Measurements from ENCODE around the gene CACNA1C. TPM values are rescaled to one million over a fixed set of nuclear protein-coding genes. Genes with fewer than 3 reads are reported as not detected.

Gene CACNA1C
- total RNA-seq, 5 donors from 2014 or later (not counting 1 experiment from before 2014, with no cell fraction given), result 0.10 to 0.26 (median 0.16) TPM

- no peaks in the 10 kb centered on the region for H3K36me3 Mint-ChIP-seq
- CTCF ChIA-PET, result no interaction called here
- H3K27me3 Mint-ChIP-seq, result peaks cover 8 to 13% of the 10 kb centered on the region in 2 donors
- no peaks in the 10 kb centered on the region for H3K36me3 ChIP-seq (ENCODE audit: control insufficient read depth in 2 of 2, extremely low read depth in 1 of 2, insufficient read depth in 1 of 2, low read length in 1 of 2)
- H3K27ac Mint-ChIP-seq, result no peak overlapping the region
- H3K4me3 Mint-ChIP-seq, result no peak overlapping the region
- H3K27me3 ChIP-seq (replicated peaks in 1 of 2; ENCODE audit: control insufficient read depth in 2 of 2, extremely low read depth in 1 of 2, insufficient read depth in 2 of 2, low read length in 1 of 2), result peaks cover 0 to 34% of the 10 kb centered on the region in 2 experiments
- no peak overlapping the region for H3K4me3 ChIP-seq (ENCODE audit: control insufficient read depth in 1 of 2, extremely low read depth in 1 of 2, low read length in 1 of 2)
- DNase-seq (no peak), ATAC-seq (replicated peaks in 1 of 4) (no peak)
- no peaks in the 10 kb centered on the region for H3K9me3 Mint-ChIP-seq
- WGBS (ENCODE audit: insufficient coverage), result 85% methylated on average over 19 of the region's 19 CpGs
- no peak overlapping the region for H3K27ac ChIP-seq (ENCODE audit: low read length)
- H3K9me3 ChIP-seq, result no peaks in the 10 kb centered on the region
- POLR2A ChIA-PET, result no interaction called here
- H3K4me1 ChIP-seq (ENCODE audit: control insufficient read depth in 1 of 2, extremely low read depth in 1 of 2, insufficient read depth in 2 of 2, low read length in 2 of 2), result no peaks in the 10 kb centered on the region
- H3K4me1 Mint-ChIP-seq, result no peaks in the 10 kb centered on the region
Observed at GRCh38 chr12:2347844-2348481, 295.2 kb downstream of the CACNA1C start.

- CTCF ChIA-PET, result no interaction called here
- H3K27ac Mint-ChIP-seq, result no peak overlapping the region
- H3K9me3 Mint-ChIP-seq, result no peaks in the 10 kb centered on the region
- Histone ChIP-seq H3K27me3 (replicated peaks in 1 of 2; ENCODE audit: control insufficient read depth in 2 of 2, extremely low read depth in 1 of 2, insufficient read depth in 2 of 2, low read length in 1 of 2) (peaks cover 0 to 39% of the 10 kb centered on the region in 2 experiments), H3K9me3 (no peaks in the 10 kb centered on the region), H3K4me3 (ENCODE audit: control insufficient read depth in 1 of 2, extremely low read depth in 1 of 2, low read length in 1 of 2) (no peak overlapping the region), H3K4me1 (ENCODE audit: control insufficient read depth in 1 of 2, extremely low read depth in 1 of 2, insufficient read depth in 2 of 2, low read length in 2 of 2) (no peaks in the 10 kb centered on the region), H3K36me3 (ENCODE audit: control insufficient read depth in 2 of 2, extremely low read depth in 1 of 2, insufficient read depth in 1 of 2, low read length in 1 of 2) (no peaks in the 10 kb centered on the region), H3K27ac (ENCODE audit: low read length) (no peak overlapping the region)
- WGBS (ENCODE audit: insufficient coverage), result 93% methylated on average over 8 of the region's 11 CpGs
- H3K4me3 Mint-ChIP-seq, result no peak overlapping the region
- ATAC-seq (replicated peaks in 1 of 4), result no peak
- DNase-seq, result no peak
- peaks cover 11 to 18% of the 10 kb centered on the region in 2 donors for H3K27me3 Mint-ChIP-seq
- POLR2A ChIA-PET, result no interaction called here
- no peaks in the 10 kb centered on the region for H3K36me3 Mint-ChIP-seq
- no peaks in the 10 kb centered on the region for H3K4me1 Mint-ChIP-seq
Observed at GRCh38 chr12:2348482-2348852, 295.7 kb downstream of the CACNA1C start.

GRCh38 chr12:2351161-2351560 is 298.4 kb downstream of the CACNA1C start:
- no peaks in the 10 kb centered on the region for H3K4me1 ChIP-seq (ENCODE audit: control insufficient read depth in 1 of 2, extremely low read depth in 1 of 2, insufficient read depth in 2 of 2, low read length in 2 of 2)
- H3K9me3 Mint-ChIP-seq, result no peaks in the 10 kb centered on the region
- peaks cover 0 to 3% (median 0%) of the 10 kb centered on the region in 3 donors for H3K4me1 Mint-ChIP-seq
- H3K9me3 ChIP-seq, result no peaks in the 10 kb centered on the region
- WGBS (ENCODE audit: insufficient coverage), result 72% methylated on average over 7 of the region's 8 CpGs
- peaks cover 0 to 48% of the 10 kb centered on the region in 2 experiments for H3K27me3 ChIP-seq (replicated peaks in 1 of 2; ENCODE audit: control insufficient read depth in 2 of 2, extremely low read depth in 1 of 2, insufficient read depth in 2 of 2, low read length in 1 of 2)
- H3K27ac Mint-ChIP-seq, result no peak overlapping the region
- peaks cover 16 to 23% of the 10 kb centered on the region in 2 donors for H3K27me3 Mint-ChIP-seq
- H3K36me3 Mint-ChIP-seq, result no peaks in the 10 kb centered on the region
- no peak overlapping the region for H3K4me3 Mint-ChIP-seq
- no peak for DNase-seq
- ChIA-PET POLR2A (no interaction called here), CTCF (no interaction called here)
- ATAC-seq (replicated peaks in 1 of 4), result no peak
- H3K4me3 ChIP-seq (ENCODE audit: control insufficient read depth in 1 of 2, extremely low read depth in 1 of 2, low read length in 1 of 2), result no peak overlapping the region
- H3K27ac ChIP-seq (ENCODE audit: low read length), result no peak overlapping the region
- H3K36me3 ChIP-seq (ENCODE audit: control insufficient read depth in 2 of 2, extremely low read depth in 1 of 2, insufficient read depth in 1 of 2, low read length in 1 of 2), result no peaks in the 10 kb centered on the region

- H3K4me3 Mint-ChIP-seq, result no peak overlapping the region
- WGBS (ENCODE audit: insufficient coverage), result 78% methylated on average over 4 of the region's 6 CpGs
Observed at GRCh38 chr12:2352203-2352602, 299.4 kb downstream of the CACNA1C start.

GRCh38 chr12:2353281-2353680 is 300.5 kb downstream of the CACNA1C start:
- Histone ChIP-seq H3K4me3 (ENCODE audit: control insufficient read depth in 1 of 2, extremely low read depth in 1 of 2, low read length in 1 of 2) (no peak overlapping the region), H3K9me3 (no peaks in the 10 kb centered on the region), H3K27me3 (replicated peaks in 1 of 2; ENCODE audit: control insufficient read depth in 2 of 2, extremely low read depth in 1 of 2, insufficient read depth in 2 of 2, low read length in 1 of 2) (peaks cover 0 to 46% of the 10 kb centered on the region in 2 experiments), H3K36me3 (ENCODE audit: control insufficient read depth in 2 of 2, extremely low read depth in 1 of 2, insufficient read depth in 1 of 2, low read length in 1 of 2) (no peaks in the 10 kb centered on the region), H3K4me1 (ENCODE audit: control insufficient read depth in 1 of 2, extremely low read depth in 1 of 2, insufficient read depth in 2 of 2, low read length in 2 of 2) (peaks cover 3 to 4% of the 10 kb centered on the region in 2 experiments), H3K27ac (ENCODE audit: low read length) (no peak overlapping the region)
- peaks cover 5 to 11% (median 7%) of the 10 kb centered on the region in 3 donors for H3K4me1 Mint-ChIP-seq
- no peak for ATAC-seq (replicated peaks in 1 of 4)
- no peaks in the 10 kb centered on the region for H3K36me3 Mint-ChIP-seq
- POLR2A ChIA-PET, result no interaction called here
- DNase-seq, result no peak
- H3K27ac Mint-ChIP-seq, result no peak overlapping the region
- CTCF ChIA-PET, result no interaction called here
- H3K9me3 Mint-ChIP-seq, result no peaks in the 10 kb centered on the region
- 85% methylated on average over 5 of the region's 9 CpGs for WGBS (ENCODE audit: insufficient coverage)
- H3K27me3 Mint-ChIP-seq, result peaks cover 16 to 23% of the 10 kb centered on the region in 2 donors
- H3K4me3 Mint-ChIP-seq, result no peak overlapping the region

More at GRCh38 chr12:2352203-2352602, 299.4 kb downstream of the CACNA1C start:
- Histone ChIP-seq H3K27me3 (replicated peaks in 1 of 2; ENCODE audit: control insufficient read depth in 2 of 2, extremely low read depth in 1 of 2, insufficient read depth in 2 of 2, low read length in 1 of 2) (peaks cover 0 to 54% of the 10 kb centered on the region in 2 experiments), H3K4me1 (ENCODE audit: control insufficient read depth in 1 of 2, extremely low read depth in 1 of 2, insufficient read depth in 2 of 2, low read length in 2 of 2) (no peaks in the 10 kb centered on the region), H3K27ac (ENCODE audit: low read length) (no peak overlapping the region), H3K36me3 (ENCODE audit: control insufficient read depth in 2 of 2, extremely low read depth in 1 of 2, insufficient read depth in 1 of 2, low read length in 1 of 2) (no peaks in the 10 kb centered on the region), H3K4me3 (ENCODE audit: control insufficient read depth in 1 of 2, extremely low read depth in 1 of 2, low read length in 1 of 2) (no peak overlapping the region), H3K9me3 (no peaks in the 10 kb centered on the region)
- H3K9me3 Mint-ChIP-seq, result no peaks in the 10 kb centered on the region
- POLR2A ChIA-PET, result no interaction called here
- DNase-seq (no peak), ATAC-seq (replicated peaks in 1 of 4) (no peak)
- no peaks in the 10 kb centered on the region for H3K36me3 Mint-ChIP-seq
- CTCF ChIA-PET, result no interaction called here
- peaks cover 16 to 23% of the 10 kb centered on the region in 2 donors for H3K27me3 Mint-ChIP-seq
- H3K27ac Mint-ChIP-seq, result no peak overlapping the region
- peaks cover 0 to 3% (median 0%) of the 10 kb centered on the region in 3 donors for H3K4me1 Mint-ChIP-seq

GRCh38 chr12:2353691-2354090 is 300.9 kb downstream of the CACNA1C start:
- H3K36me3 ChIP-seq (ENCODE audit: control insufficient read depth in 2 of 2, extremely low read depth in 1 of 2, insufficient read depth in 1 of 2, low read length in 1 of 2), result no peaks in the 10 kb centered on the region
- no peaks in the 10 kb centered on the region for H3K9me3 Mint-ChIP-seq
- whole genome bisulfite sequencing (ENCODE audit: insufficient coverage), result 74% methylated on average over 5 of the region's 6 CpGs
- ChIA-PET CTCF (no interaction called here), POLR2A (no interaction called here)
- H3K27ac Mint-ChIP-seq, result no peak overlapping the region
- DNase-seq, result no peak
- no peaks in the 10 kb centered on the region for H3K9me3 ChIP-seq
- peaks cover 0 to 44% of the 10 kb centered on the region in 2 experiments for H3K27me3 ChIP-seq (replicated peaks in 1 of 2; ENCODE audit: control insufficient read depth in 2 of 2, extremely low read depth in 1 of 2, insufficient read depth in 2 of 2, low read length in 1 of 2)
- H3K4me3 ChIP-seq (ENCODE audit: control insufficient read depth in 1 of 2, extremely low read depth in 1 of 2, low read length in 1 of 2), result no peak overlapping the region
- H3K27ac ChIP-seq (ENCODE audit: low read length), result no peak overlapping the region
- ATAC-seq (replicated peaks in 1 of 4), result no peak
- H3K4me3 Mint-ChIP-seq, result no peak overlapping the region
- no peaks in the 10 kb centered on the region for H3K36me3 Mint-ChIP-seq
- peaks cover 9 to 15% (median 11%) of the 10 kb centered on the region in 3 donors for H3K4me1 Mint-ChIP-seq
- peaks cover 16 to 23% of the 10 kb centered on the region in 2 donors for H3K27me3 Mint-ChIP-seq
- H3K4me1 ChIP-seq (ENCODE audit: control insufficient read depth in 1 of 2, extremely low read depth in 1 of 2, insufficient read depth in 2 of 2, low read length in 2 of 2), result peaks cover 4 to 8% of the 10 kb centered on the region in 2 experiments

All from T-cell (primary cell).